ACC112 (cell line): Measurements from ENCODE around the gene MYL3.

Experiments
- H2AFZ ChIP-seq: fragments of 200-600 bp; sonication (generic); one replicate; pipeline ENCODE4 v1.6.0; 2017; ENCODE audit warnings: antibody characterized with exemption, low read length; ENCODE audit not compliant: unreplicated experiment
- H3K27ac ChIP-seq: fragments of 200-600 bp; sonication (generic); 2 replicates; pipeline ENCODE4 v1.5.1; 2014; ENCODE audit warnings: low read depth, mild to moderate bottlenecking, antibody characterized with exemption, low read length, moderate library complexity
- H3K27me3 ChIP-seq: fragments of 200-600 bp; sonication (generic); 2 replicates; pipeline ENCODE4 v1.6.1; 2014; ENCODE audit warnings: mild to moderate bottlenecking, antibody characterized with exemption, low read length, moderate library complexity, mixed read lengths; ENCODE audit not compliant: insufficient read depth
- H3K36me3 ChIP-seq: fragments of 200-600 bp; sonication (generic); 2 replicates; pipeline ENCODE4 v1.6.1; 2016; ENCODE audit warnings: mild to moderate bottlenecking, antibody characterized with exemption, low read length, moderate library complexity, mixed read lengths; ENCODE audit not compliant: insufficient read depth
- H3K4me1 ChIP-seq: fragments of 200-600 bp; sonication (generic); one replicate; pipeline ENCODE4 v1.6.1; 2016; ENCODE audit warnings: low read length, mixed read lengths; ENCODE audit not compliant: insufficient read depth, unreplicated experiment, control insufficient read depth
- H3K4me3 ChIP-seq: fragments of 200-600 bp; sonication (generic); 2 replicates; pipeline ENCODE4 v1.5.1; 2014; ENCODE audit warnings: mild to moderate bottlenecking, low read depth, low read length
- H3K79me2 ChIP-seq: fragments of 200-600 bp; sonication (generic); one replicate; pipeline ENCODE4 v1.6.0; 2016; ENCODE audit warnings: low read length; ENCODE audit not compliant: control insufficient read depth, unreplicated experiment, insufficient read depth

Gene MYL3

GRCh38 chr3:46848271-46849044 is 14.8 kb downstream of the MYL3 start:
- Histone ChIP-seq H3K27me3 (no peaks in the 10 kb centered on the region), H3K27ac (no peak overlapping the region), H3K4me1 (peaks cover 19% of the 10 kb centered on the region), H2AFZ (no peak overlapping the region), H3K4me3 (no peak overlapping the region), H3K79me2 (no peaks in the 10 kb centered on the region), H3K36me3 (no peaks in the 10 kb centered on the region)

DNA sequence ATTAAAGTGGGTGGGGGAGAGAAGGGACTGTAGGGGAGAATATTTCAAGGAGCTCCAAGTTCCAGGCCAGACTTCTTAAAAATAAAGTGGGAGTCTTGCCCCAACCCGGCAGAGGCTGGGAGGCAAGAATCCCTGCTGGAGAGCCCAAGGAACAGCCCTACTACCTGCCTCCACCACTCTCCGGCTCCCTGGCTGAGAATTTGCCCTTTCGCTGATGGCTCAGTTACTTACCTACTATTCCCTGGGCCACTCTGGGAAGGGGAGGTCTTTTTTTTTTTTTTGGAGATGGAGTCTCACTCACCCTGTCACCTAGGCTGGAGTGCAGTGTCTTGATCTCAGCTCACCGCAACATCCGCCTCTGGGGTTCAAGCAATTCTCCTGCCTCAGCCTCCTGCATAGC is 15.5 kb downstream of the MYL3 start:
- H3K79me2 ChIP-seq = no peaks in the 10 kb centered on the region
- H2AFZ ChIP-seq = no peak overlapping the region
- no peak overlapping the region for H3K4me3 ChIP-seq
- peaks cover 19% of the 10 kb centered on the region for H3K4me1 ChIP-seq
- H3K27me3 ChIP-seq = no peaks in the 10 kb centered on the region
- no peaks in the 10 kb centered on the region for H3K36me3 ChIP-seq
- H3K27ac ChIP-seq = no peak overlapping the region

DNA sequence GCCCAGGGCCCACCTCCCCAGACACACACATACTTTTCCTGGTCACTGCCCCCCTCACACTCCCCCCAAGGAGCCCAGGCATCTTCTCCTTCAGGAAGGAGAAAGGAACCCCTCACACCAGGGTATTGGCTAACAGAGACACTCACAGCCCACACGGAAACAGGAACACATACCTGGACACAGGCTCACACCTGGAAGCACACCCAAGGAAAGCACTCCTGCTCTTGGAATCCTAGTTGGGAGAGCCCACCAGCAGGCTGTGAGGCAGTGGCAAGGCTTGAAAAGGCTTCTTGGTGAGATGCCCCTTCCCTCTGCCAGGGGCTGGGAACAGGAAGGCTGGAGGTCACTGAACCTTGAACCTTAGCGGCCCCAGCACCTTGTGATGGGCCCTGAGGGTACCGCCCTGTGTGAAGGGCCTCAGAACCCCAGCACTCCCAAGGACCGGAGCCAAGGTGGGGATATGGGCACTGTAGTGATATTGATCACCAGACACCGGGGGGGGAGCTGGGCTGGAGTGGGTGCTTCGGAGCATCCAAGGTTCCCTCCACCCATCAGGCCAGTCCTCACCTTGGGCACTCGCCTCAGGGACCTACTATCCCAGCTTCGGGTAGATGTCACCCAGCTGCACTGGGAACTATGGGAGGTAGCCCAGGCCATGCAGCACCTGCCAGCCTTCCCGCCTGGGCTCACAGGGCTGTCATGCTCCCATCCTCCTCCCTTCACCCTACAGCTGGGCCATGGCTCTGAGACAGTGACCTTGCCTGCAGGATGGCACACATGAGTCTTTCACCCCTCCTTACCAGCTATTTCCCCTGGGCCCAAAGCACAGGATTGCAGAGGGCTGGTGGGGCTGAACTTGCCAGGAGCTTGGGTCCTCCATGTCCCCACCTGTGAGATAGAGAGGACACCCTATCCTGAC is 16.4 kb downstream of the MYL3 start:
- peak overlapping the region; percentile 80 for H3K4me3 ChIP-seq
- no peaks in the 10 kb centered on the region for H3K79me2 ChIP-seq
- H2AFZ ChIP-seq = no peak overlapping the region

DNA sequence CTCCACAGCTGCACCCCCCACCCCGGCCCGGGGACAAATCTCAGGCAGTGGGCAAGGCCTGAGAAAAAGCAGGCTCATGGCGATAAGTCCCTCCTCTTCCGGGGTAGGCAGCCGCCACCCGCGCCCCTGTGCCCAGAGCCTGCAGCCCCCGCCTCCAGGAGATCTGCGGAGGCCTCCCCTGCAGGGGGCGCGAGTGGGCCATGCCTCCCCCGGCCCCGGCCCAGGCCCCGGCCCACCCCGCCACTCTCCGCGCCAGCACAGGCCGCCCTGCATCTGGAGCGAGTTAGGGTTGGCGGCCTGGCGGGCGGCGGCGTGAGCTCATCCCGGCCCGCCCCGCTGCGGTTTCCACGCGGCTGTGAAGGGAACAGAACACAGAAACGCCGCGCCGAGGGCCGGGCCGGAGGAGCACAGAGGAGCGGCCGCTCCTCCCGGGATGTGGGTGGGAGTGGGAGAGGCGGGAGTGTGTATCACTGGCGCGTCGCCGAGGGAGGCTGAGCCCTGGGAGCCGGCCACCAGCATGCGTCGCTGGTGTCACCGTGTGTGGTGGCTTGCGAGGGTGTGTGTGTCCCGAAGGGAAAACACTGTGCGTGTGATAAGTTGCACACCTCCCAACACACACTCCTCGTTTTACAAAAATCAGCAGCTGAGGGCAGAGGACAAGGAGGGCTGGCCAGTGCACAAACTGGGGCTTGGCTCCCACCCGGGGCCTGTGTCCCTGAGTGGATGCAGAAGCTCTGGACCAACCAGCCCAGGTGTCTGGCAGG is 17.2 kb downstream of the MYL3 start:
- Histone ChIP-seq H3K36me3 (no peaks in the 10 kb centered on the region), H3K79me2 (no peaks in the 10 kb centered on the region), H3K4me1 (peaks cover 19% of the 10 kb centered on the region), H3K27ac (peak overlapping the region; percentile 41; the same call in 1 of the 2 replicates), H2AFZ (peak overlapping the region; percentile 97), H3K4me3 (peak overlapping the region; percentile 80), H3K27me3 (peaks cover 9% of the 10 kb centered on the region)

More for the DNA sequence above, 16.4 kb downstream of the MYL3 start:
- H3K4me1 ChIP-seq = peaks cover 19% of the 10 kb centered on the region
- H3K27me3 ChIP-seq = peaks cover under 1% of the 10 kb centered on the region
- H3K36me3 ChIP-seq = no peaks in the 10 kb centered on the region
- no peak overlapping the region for H3K27ac ChIP-seq

DNA sequence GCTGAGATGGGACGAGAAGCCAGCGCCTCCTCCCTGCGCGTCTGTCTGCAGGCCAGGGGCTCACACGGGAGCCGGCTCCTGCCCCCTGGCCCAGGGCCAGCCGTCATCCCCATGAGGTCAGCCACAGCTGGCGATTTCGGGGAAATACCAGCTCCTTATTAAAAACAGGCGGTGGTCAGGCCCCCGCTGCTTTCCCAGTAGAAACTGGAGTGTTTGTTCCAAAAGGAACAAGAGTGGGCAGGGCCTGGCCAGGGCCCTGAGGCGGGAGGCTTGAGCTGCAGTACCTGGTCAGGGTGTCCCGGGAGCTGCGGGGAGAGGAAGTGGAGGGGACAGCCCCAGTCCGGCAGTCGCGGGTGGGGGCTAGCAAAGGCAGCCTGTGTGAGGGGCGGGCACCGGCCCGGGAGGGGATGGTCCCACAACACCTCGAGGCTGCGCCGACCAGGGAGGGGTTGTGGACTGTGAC is 17.8 kb downstream of the MYL3 start:
- peaks cover 9% of the 10 kb centered on the region for H3K27me3 ChIP-seq
- H3K79me2 ChIP-seq = no peaks in the 10 kb centered on the region
- peak overlapping the region; percentile 80 for H3K4me3 ChIP-seq
- peak overlapping the region; percentile 41; the same call in 1 of the 2 replicates for H3K27ac ChIP-seq
- H3K36me3 ChIP-seq = no peaks in the 10 kb centered on the region
- H2AFZ ChIP-seq = peak overlapping the region; percentile 97
- H3K4me1 ChIP-seq = peaks cover 19% of the 10 kb centered on the region

GRCh38 chr3:46844881-46845312 is 18.3 kb downstream of the MYL3 start:
- Histone ChIP-seq H3K79me2 (no peaks in the 10 kb centered on the region), H3K27ac (no peak overlapping the region), H3K4me3 (peak overlapping the region; percentile 80), H2AFZ (peak overlapping the region; percentile 97), H3K27me3 (peaks cover 9% of the 10 kb centered on the region), H3K4me1 (peaks cover 19% of the 10 kb centered on the region), H3K36me3 (no peaks in the 10 kb centered on the region)

DNA sequence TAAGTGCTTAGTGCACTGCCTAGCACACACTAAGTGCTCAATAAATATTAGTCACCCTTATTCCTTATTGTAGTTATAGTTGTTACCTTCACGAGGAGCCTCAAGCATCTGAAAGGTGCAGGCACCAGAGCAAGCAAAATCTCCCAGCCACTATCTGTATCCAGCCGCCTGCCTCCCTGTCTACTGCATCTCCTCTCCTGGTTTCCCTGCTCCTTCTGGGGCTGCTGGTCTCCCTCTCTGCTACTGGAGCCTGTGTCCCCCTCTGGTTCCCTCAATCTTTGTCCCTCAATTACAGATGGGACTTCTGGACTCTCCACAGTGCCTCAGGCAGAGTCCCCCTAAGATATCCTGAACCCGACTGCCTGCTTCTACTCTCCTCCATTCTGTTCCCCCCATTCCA is 18.8 kb downstream of the MYL3 start:
- no peaks in the 10 kb centered on the region for H3K36me3 ChIP-seq
- H3K27ac ChIP-seq = no peak overlapping the region
- H3K4me3 ChIP-seq = no peak overlapping the region

DNA sequence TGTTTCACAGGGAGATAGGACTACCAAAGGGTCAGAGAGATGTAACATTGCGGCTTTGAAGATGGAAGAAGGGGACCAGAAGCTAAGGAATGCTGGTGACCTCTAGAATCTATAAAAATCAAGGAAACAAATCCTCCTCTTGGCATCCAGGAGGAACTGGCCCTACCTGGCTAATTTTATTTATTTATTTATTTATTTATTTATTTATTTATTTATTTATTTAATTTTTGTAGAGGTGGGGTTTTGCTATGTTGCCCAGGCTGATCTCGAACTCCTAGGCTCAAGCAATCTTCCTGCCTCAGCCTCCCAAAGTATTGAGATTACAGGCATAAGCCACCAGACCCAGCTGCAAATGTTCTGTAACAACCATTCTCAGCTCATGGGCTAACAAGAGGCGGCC is 19.7 kb downstream of the MYL3 start:
- no peaks in the 10 kb centered on the region for H3K79me2 ChIP-seq
- peaks cover 19% of the 10 kb centered on the region for H3K4me1 ChIP-seq
- no peak overlapping the region for H2AFZ ChIP-seq
- no peaks in the 10 kb centered on the region for H3K36me3 ChIP-seq
- H3K27ac ChIP-seq = no peak overlapping the region
- H3K4me3 ChIP-seq = no peak overlapping the region
- peaks cover 9% of the 10 kb centered on the region for H3K27me3 ChIP-seq

More for the DNA sequence above, 18.8 kb downstream of the MYL3 start:
- H3K79me2 ChIP-seq = no peaks in the 10 kb centered on the region
- H3K4me1 ChIP-seq = peaks cover 19% of the 10 kb centered on the region
- H3K27me3 ChIP-seq = peaks cover 9% of the 10 kb centered on the region
- no peak overlapping the region for H2AFZ ChIP-seq

GRCh38 chr3:46840491-46840890 is 22.8 kb downstream of the MYL3 start:
- H3K79me2 ChIP-seq = no peaks in the 10 kb centered on the region
- no peak overlapping the region for H3K4me3 ChIP-seq
- no peak overlapping the region for H2AFZ ChIP-seq
- no peak overlapping the region for H3K27ac ChIP-seq
- H3K36me3 ChIP-seq = no peaks in the 10 kb centered on the region
- H3K27me3 ChIP-seq = peaks cover 9% of the 10 kb centered on the region
- H3K4me1 ChIP-seq = peaks cover 8% of the 10 kb centered on the region

DNA sequence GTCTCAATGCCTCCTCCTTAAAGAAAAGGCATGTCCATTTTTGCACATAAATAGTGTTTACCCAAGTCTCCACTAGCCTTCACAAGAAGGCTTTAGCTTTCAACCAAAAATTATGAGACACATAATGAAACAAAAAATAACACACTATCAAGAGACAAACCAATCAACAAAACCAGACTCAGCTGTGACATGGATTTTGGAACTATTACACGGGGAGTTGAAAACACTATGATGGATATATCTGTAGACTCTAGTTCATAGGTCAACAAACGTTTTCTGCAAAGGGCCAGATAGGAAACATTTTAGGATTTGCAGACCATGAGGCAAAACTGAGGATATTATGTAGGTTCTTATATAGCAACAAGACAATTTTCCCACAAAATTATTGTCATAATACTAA is 24.9 kb downstream of the MYL3 start:
- no peak overlapping the region for H2AFZ ChIP-seq
- H3K4me3 ChIP-seq = no peak overlapping the region
- H3K27ac ChIP-seq = no peak overlapping the region
- H3K36me3 ChIP-seq = no peaks in the 10 kb centered on the region
- H3K4me1 ChIP-seq = no peaks in the 10 kb centered on the region
- H3K27me3 ChIP-seq = peaks cover 9% of the 10 kb centered on the region
- H3K79me2 ChIP-seq = no peaks in the 10 kb centered on the region
